HG03039 (cell line): ENCODE data around the gene ADAMTSL5.

Source experiments
- ATAC-seq: cut with Tn5 transposase; IDR thresholded peaks from one replicate; pipeline ENCODE4 v1.9.1; 2021; ENCODE audit warnings: mild to moderate bottlenecking, moderate library complexity; ENCODE audit not compliant: unreplicated experiment

The ADAMTSL5 gene

GRCh38 chr19:1468274-1468820 is 44.5 kb downstream of the ADAMTSL5 start:
- ATAC-seq: no peak

GRCh38 chr19:1467490-1468273 is 45.1 kb downstream of the ADAMTSL5 start:
- ATAC-seq: no peak

- ATAC-seq: no peak
Measured at GRCh38 chr19:1467215-1467489, 45.7 kb downstream of the ADAMTSL5 start.

GRCh38 chr19:1466461-1467214 is 46.2 kb downstream of the ADAMTSL5 start:
- no peak for ATAC-seq

GRCh38 chr19:1466018-1466460 is 46.8 kb downstream of the ADAMTSL5 start:
- no peak for ATAC-seq

GRCh38 chr19:1465191-1466016 is 47.4 kb downstream of the ADAMTSL5 start:
- no peak for ATAC-seq

- ATAC-seq: no peak
Measured at GRCh38 chr19:1461862-1462261, 51.0 kb downstream of the ADAMTSL5 start.

GRCh38 chr19:1460033-1460995 is 52.5 kb downstream of the ADAMTSL5 start:
- ATAC-seq: no peak

- ATAC-seq: no peak
Measured at GRCh38 chr19:1459479-1459878, 53.3 kb downstream of the ADAMTSL5 start.

GRCh38 chr19:1457892-1458291 is 54.9 kb downstream of the ADAMTSL5 start:
- no peak for ATAC-seq

GRCh38 chr19:1457031-1457739 is 55.6 kb downstream of the ADAMTSL5 start:
- ATAC-seq: no peak

GRCh38 chr19:1456121-1456900 is 56.5 kb downstream of the ADAMTSL5 start:
- no peak for ATAC-seq

- no peak for ATAC-seq
Measured at GRCh38 chr19:1455336-1456120, 57.3 kb downstream of the ADAMTSL5 start.
